Neutrophil (primary cell): ENCODE results near the gene TBC1D12.

Experiments
- H3K27ac ChIP-seq: fragments of 200-600 bp; sonication (generic); 2 replicates; pipeline ENCODE4 v1.5.1; 2016; ENCODE audit warnings: mild to moderate bottlenecking, moderate library complexity
- H3K27me3 ChIP-seq: fragments of 200-600 bp; sonication (generic); 2 replicates; pipeline ENCODE4 v1.6.0; 2016; ENCODE audit warnings: mild to moderate bottlenecking
- H3K36me3 ChIP-seq: fragments of 200-600 bp; sonication (generic); 2 replicates; pipeline ENCODE4 v1.5.1; 2017
- H3K4me1 ChIP-seq, 2 experiments: fragments of 200-600 bp in 1 of 2; sonication (generic) in 1 of 2; 1 replicate in 1 of 2; 2 replicates in 1 of 2; pipeline versions ENCODE4 v1.5.1 to v1.6.1; 2013 to 2016; ENCODE audit warnings: low read depth in 1 of 2, low read length in 1 of 2, mild to moderate bottlenecking in 1 of 2, moderate library complexity in 1 of 2; ENCODE audit not compliant: control insufficient read depth in 1 of 2, insufficient read depth in 1 of 2
- H3K4me3 ChIP-seq, 2 experiments: fragments of 200-600 bp in 1 of 2; sonication (generic) in 1 of 2; 1 replicate in 1 of 2; 2 replicates in 1 of 2; pipeline ENCODE4 v1.5.1; 2013 to 2016; ENCODE audit warnings: low read depth in 1 of 2, low read length in 1 of 2, mild to moderate bottlenecking in 1 of 2, moderate library complexity in 1 of 2
- H3K9me3 ChIP-seq: fragments of 200-600 bp; sonication (generic); 2 replicates; pipeline ENCODE4 v1.5.1; 2016
- TF ChIP-seq, protein P1 (sequence below): fragments of 200-600 bp; sonication (generic); IDR thresholded peaks from 2 replicates; pipeline ENCODE4 v1.5.1; 2016; ENCODE audit warnings: antibody characterized with exemption

TBC1D12 gene

DNA sequence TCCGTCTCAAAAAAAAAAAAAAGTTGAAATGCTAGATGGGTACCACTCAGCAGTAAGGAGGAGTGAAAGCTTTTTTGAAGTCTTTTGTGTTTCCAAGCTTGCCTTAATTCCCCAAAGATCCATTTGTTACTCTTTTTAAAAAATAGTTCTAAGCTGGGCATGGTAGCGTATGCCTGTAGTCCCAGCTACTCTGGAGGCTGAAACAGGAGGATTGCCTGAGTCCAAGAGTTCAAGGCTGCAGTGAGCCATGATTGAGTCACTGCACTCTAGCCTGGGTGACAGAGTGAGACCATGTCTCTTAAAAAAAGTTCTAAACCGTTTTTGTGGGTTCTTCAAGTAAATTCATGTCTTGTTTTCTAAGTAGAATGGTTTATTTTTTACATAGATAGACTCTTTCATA lies 5.3 kb downstream of the TBC1D12 start:
- Histone ChIP-seq H3K27ac (no peak overlapping the region), H3K27me3 (peaks cover 93% of the 10 kb centered on the region), H3K9me3 (no peaks in the 10 kb centered on the region), H3K4me1 (peaks cover 5 to 13% of the 10 kb centered on the region in 2 experiments), H3K4me3 (no peak overlapping the region), H3K36me3 (no peaks in the 10 kb centered on the region)
- TF ChIP-seq, protein P1, sequence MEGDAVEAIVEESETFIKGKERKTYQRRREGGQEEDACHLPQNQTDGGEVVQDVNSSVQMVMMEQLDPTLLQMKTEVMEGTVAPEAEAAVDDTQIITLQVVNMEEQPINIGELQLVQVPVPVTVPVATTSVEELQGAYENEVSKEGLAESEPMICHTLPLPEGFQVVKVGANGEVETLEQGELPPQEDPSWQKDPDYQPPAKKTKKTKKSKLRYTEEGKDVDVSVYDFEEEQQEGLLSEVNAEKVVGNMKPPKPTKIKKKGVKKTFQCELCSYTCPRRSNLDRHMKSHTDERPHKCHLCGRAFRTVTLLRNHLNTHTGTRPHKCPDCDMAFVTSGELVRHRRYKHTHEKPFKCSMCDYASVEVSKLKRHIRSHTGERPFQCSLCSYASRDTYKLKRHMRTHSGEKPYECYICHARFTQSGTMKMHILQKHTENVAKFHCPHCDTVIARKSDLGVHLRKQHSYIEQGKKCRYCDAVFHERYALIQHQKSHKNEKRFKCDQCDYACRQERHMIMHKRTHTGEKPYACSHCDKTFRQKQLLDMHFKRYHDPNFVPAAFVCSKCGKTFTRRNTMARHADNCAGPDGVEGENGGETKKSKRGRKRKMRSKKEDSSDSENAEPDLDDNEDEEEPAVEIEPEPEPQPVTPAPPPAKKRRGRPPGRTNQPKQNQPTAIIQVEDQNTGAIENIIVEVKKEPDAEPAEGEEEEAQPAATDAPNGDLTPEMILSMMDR, result no peak

GRCh38 chr10:94409021-94409657 lies 6.8 kb downstream of the TBC1D12 start:
- Histone ChIP-seq H3K27me3 (peaks cover 86% of the 10 kb centered on the region), H3K27ac (no peak overlapping the region), H3K4me3 (no peak overlapping the region), H3K36me3 (no peaks in the 10 kb centered on the region), H3K9me3 (no peaks in the 10 kb centered on the region), H3K4me1 (no peaks in the 10 kb centered on the region)
- TF ChIP-seq, protein P1, result no peak

- no peak overlapping the region for H3K27ac ChIP-seq
- no peaks in the 10 kb centered on the region for H3K36me3 ChIP-seq
- TF ChIP-seq, protein P1, result no peak
- peaks cover 64% of the 10 kb centered on the region for H3K27me3 ChIP-seq
- H3K4me1 ChIP-seq, result no peaks in the 10 kb centered on the region
- H3K9me3 ChIP-seq, result no peaks in the 10 kb centered on the region
- H3K4me3 ChIP-seq, result no peak overlapping the region
Observed at GRCh38 chr10:94411304-94411703, 9.0 kb downstream of the TBC1D12 start.

GRCh38 chr10:94412449-94412848 lies 10.1 kb downstream of the TBC1D12 start:
- TF ChIP-seq, protein P1, result no peak
- Histone ChIP-seq H3K9me3 (no peaks in the 10 kb centered on the region), H3K27ac (no peak overlapping the region), H3K4me1 (no peaks in the 10 kb centered on the region), H3K36me3 (no peaks in the 10 kb centered on the region), H3K4me3 (no peak overlapping the region), H3K27me3 (peaks cover 53% of the 10 kb centered on the region)

DNA sequence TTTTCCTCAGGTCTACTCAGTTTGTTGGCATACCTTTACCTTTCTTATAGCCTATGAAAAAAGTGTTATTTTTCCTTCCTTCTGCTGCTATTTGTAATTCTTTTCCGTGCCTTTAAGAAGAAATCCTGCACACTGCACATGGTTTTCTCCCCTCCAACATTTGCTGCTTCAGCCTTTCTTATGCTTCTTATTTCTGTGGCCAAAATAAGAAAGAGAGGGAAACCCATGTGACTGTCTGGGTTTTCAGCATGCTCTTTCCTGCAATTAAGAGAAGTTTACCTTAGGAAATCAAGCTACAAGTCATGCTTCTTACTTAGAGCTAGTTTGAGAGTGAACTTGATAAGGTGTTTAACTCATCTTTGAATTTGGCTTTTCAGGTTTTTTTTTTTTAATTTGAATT lies 11.0 kb downstream of the TBC1D12 start:
- no peak overlapping the region for H3K27ac ChIP-seq
- no peaks in the 10 kb centered on the region for H3K36me3 ChIP-seq
- H3K27me3 ChIP-seq, result peaks cover 44% of the 10 kb centered on the region
- TF ChIP-seq, protein P1, result no peak
- no peak overlapping the region for H3K4me3 ChIP-seq
- no peaks in the 10 kb centered on the region for H3K9me3 ChIP-seq
- no peaks in the 10 kb centered on the region for H3K4me1 ChIP-seq
